Hepatocyte (in vitro differentiated cells): Measurements from ENCODE around the gene KRTAP12-3. TPM values are rescaled to one million over a fixed set of nuclear protein-coding genes. Genes with fewer than 3 reads are reported as not detected.

Source experiments
- DNase-seq: peaks from one replicate; pipeline ENCODE4 v3.0.0-alpha.2; 2016; ENCODE audit warnings: low spot score
- H2AFZ ChIP-seq: fragments of 200-600 bp; sonication (generic); 2 replicates; pipeline ENCODE4 v1.6.0; 2016; ENCODE audit warnings: antibody characterized with exemption, mild to moderate bottlenecking
- H3K27ac ChIP-seq: fragments of 200-600 bp; sonication (generic); 2 replicates; pipeline ENCODE4 v1.5.1; 2016; ENCODE audit warnings: mild to moderate bottlenecking
- H3K27me3 ChIP-seq: fragments of 200-600 bp; sonication (generic); 2 replicates; pipeline ENCODE4 v1.6.1; 2016
- H3K36me3 ChIP-seq: fragments of 200-600 bp; sonication (generic); replicated peaks from 2 replicates; pipeline ENCODE4 v1.5.1; 2016; ENCODE audit warnings: low read depth; ENCODE audit not compliant: insufficient read depth
- H3K4me1 ChIP-seq: fragments of 200-600 bp; sonication (generic); 2 replicates; pipeline ENCODE4 v1.5.1; 2016; ENCODE audit warnings: mild to moderate bottlenecking, moderate library complexity; ENCODE audit not compliant: insufficient read depth
- H3K4me2 ChIP-seq: fragments of 200-600 bp; sonication (generic); 2 replicates; pipeline ENCODE4 v1.6.0; 2016
- H3K4me3 ChIP-seq: fragments of 200-600 bp; sonication (generic); 2 replicates; pipeline ENCODE4 v1.5.1; 2016; ENCODE audit warnings: mild to moderate bottlenecking
- H3K79me2 ChIP-seq: fragments of 200-600 bp; sonication (generic); 2 replicates; pipeline ENCODE4 v1.6.0; 2017; ENCODE audit warnings: mild to moderate bottlenecking
- H3K9me2 ChIP-seq: fragments of 200-600 bp; sonication (generic); replicated peaks from 2 replicates; pipeline ENCODE4 v1.6.0; 2017; ENCODE audit warnings: mild to moderate bottlenecking; ENCODE audit not compliant: insufficient read depth
- H3K9me3 ChIP-seq: fragments of 200-600 bp; sonication (generic); 2 replicates; pipeline ENCODE4 v1.5.1; 2016; ENCODE audit warnings: low read depth, mild to moderate bottlenecking
- H4K20me1 ChIP-seq: fragments of 200-600 bp; sonication (generic); 2 replicates; pipeline ENCODE4 v1.6.0; 2016; ENCODE audit warnings: mild to moderate bottlenecking; ENCODE audit not compliant: insufficient read depth, poor library complexity, severe bottlenecking
- CTCF ChIP-seq: fragments of 200-600 bp; sonication (generic); IDR thresholded peaks from 2 replicates; pipeline ENCODE4 v1.5.1; 2016; ENCODE audit warnings: antibody characterized with exemption, mild to moderate bottlenecking; ENCODE audit not compliant: poor library complexity
- EZH2 ChIP-seq: fragments of 200-600 bp; sonication (generic); IDR thresholded peaks from 2 replicates; pipeline ENCODE4 v1.6.1; 2016; ENCODE audit warnings: antibody characterized with exemption, mild to moderate bottlenecking, borderline replicate concordance
- EZH2phosphoT487 ChIP-seq: fragments of 200-600 bp; sonication (generic); IDR thresholded peaks from one replicate; pipeline ENCODE4 v1.6.1; 2018; ENCODE audit warnings: antibody characterized with exemption, mild to moderate bottlenecking, low read depth, moderate library complexity; ENCODE audit not compliant: unreplicated experiment, severe bottlenecking
- WGBS: methylation state at CpG from one replicate; pipeline ENCODE4 v1.1.6; 2016; ENCODE audit warnings: low lambda C conversion rate; ENCODE audit errors: missing lambda C conversion rate; 5-methylcytosine and 5-hydroxymethylcytosine counted together
- polyA plus RNA-seq: library from polyadenylated mRNA; unstranded; fragments of >200 nt; fragmentation: Nextera tagmentation; extraction: Ambion mirVana; gene quantifications from 2 replicates; pipeline ENCODE4 v1.2.1, GENCODE V29; 2016
- total RNA-seq: library from RNA; depleted of rRNA; stranded (reverse); fragments of >200 nt; gene quantifications from 2 replicates; pipeline ENCODE4 v1.2.3, GENCODE V29; 2014

The KRTAP12-3 gene
- total and polyA plus RNA-seq, 2 experiments from 2014 or later = not detected

GRCh38 chr21:44701023-44701400 lies 43.3 kb downstream of the KRTAP12-3 start:
- Histone ChIP-seq H3K27ac (no peak overlapping the region), H3K27me3 (peaks cover 53% of the 10 kb centered on the region), H2AFZ (no peak overlapping the region), H3K36me3 (no peaks in the 10 kb centered on the region), H3K9me2 (no peaks in the 10 kb centered on the region), H3K4me2 (no peak overlapping the region), H4K20me1 (no peaks in the 10 kb centered on the region), H3K4me3 (no peak overlapping the region), H3K4me1 (peaks cover 3% of the 10 kb centered on the region), H3K79me2 (no peaks in the 10 kb centered on the region), H3K9me3 (no peaks in the 10 kb centered on the region)
- WGBS = 86% methylated on average over 14 of the region's 14 CpGs
- TF ChIP-seq EZH2phosphoT487 = no peak
- TF ChIP-seq EZH2 = no peak
- TF ChIP-seq CTCF = no peak
- no peak for DNase-seq

- Histone ChIP-seq H2AFZ (no peak overlapping the region), H3K79me2 (no peaks in the 10 kb centered on the region), H3K27ac (no peak overlapping the region), H3K4me2 (no peak overlapping the region), H4K20me1 (no peaks in the 10 kb centered on the region), H3K4me3 (no peak overlapping the region), H3K36me3 (no peaks in the 10 kb centered on the region), H3K4me1 (peaks cover 3% of the 10 kb centered on the region), H3K9me3 (no peaks in the 10 kb centered on the region), H3K9me2 (no peaks in the 10 kb centered on the region), H3K27me3 (peaks cover 58% of the 10 kb centered on the region)
- no peak for DNase-seq
- TF ChIP-seq EZH2 (no peak), EZH2phosphoT487 (no peak), CTCF (no peak)
- 59% methylated on average over 12 of the region's 12 CpGs for WGBS
Observed at GRCh38 chr21:44701541-44701940, 43.8 kb downstream of the KRTAP12-3 start.

GRCh38 chr21:44702111-44702972 lies 44.6 kb downstream of the KRTAP12-3 start:
- no peaks in the 10 kb centered on the region for H3K9me2 ChIP-seq
- H3K27ac ChIP-seq = no peak overlapping the region
- WGBS = 82% methylated on average over 15 of the region's 22 CpGs
- no peaks in the 10 kb centered on the region for H3K9me3 ChIP-seq
- DNase-seq = no peak
- no peaks in the 10 kb centered on the region for H3K79me2 ChIP-seq
- no peak overlapping the region for H3K4me2 ChIP-seq
- no peaks in the 10 kb centered on the region for H4K20me1 ChIP-seq
- TF ChIP-seq EZH2phosphoT487 = no peak
- no peak for TF ChIP-seq EZH2
- TF ChIP-seq CTCF = no peak
- no peak overlapping the region for H3K4me3 ChIP-seq
- no peak overlapping the region for H2AFZ ChIP-seq
- peaks cover 66% of the 10 kb centered on the region for H3K27me3 ChIP-seq
- no peaks in the 10 kb centered on the region for H3K36me3 ChIP-seq
- H3K4me1 ChIP-seq = peaks cover 3% of the 10 kb centered on the region
